Measurements from ENCODE around the gene ARMH3. TPM values are rescaled to one million over a fixed set of nuclear protein-coding genes. Genes with fewer than 3 reads are reported as not detected.
A peak's percentile ranks its signal among the peaks of the same experiment; 100 is the strongest.

The ARMH3 gene
- total and polyA plus RNA-seq, 8 donors = 7.5 to 15.8 (median 10.7) TPM

DNA sequence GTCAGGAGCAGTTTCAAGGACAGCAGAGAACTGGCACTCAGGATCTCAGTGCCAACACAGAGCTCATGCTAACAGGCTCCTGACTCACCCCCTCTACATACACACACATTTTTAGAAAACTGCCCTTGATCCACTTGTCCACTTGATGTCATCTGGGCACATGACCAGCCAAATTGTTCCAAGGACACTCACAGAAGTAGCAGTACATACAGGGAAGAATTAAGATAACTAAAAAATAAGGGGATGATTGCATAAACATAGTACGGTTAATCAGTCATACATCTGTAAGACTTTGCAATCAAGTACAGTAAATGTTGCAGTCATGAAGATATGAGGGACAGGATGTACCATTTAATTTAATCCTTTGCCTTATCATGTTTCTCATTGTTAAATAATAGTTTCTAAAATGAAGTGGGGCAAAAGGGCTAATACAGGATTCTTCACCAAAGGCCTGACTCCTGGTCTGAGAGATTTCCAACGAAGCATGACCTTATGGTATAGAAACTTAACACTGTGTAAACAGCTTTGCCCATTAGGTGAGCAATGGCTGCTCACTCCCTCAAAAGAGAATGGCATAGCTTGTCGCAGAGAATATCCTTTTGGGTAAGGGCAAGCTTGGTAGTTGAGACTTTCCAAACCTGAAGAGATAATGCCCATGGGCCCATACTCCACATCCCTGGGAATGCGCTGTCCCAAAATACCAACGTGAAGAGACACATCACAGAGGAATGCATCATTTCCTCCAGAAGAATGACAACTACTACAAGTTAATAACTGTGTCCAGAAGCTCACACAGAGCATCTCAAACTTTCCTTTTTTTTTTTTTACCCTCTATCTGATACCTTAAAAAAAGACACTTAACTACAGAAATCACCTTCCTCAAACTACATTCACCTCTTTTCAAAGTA lies 94.1 kb downstream of the ARMH3 start:
- TF ChIP-seq, protein P1, sequence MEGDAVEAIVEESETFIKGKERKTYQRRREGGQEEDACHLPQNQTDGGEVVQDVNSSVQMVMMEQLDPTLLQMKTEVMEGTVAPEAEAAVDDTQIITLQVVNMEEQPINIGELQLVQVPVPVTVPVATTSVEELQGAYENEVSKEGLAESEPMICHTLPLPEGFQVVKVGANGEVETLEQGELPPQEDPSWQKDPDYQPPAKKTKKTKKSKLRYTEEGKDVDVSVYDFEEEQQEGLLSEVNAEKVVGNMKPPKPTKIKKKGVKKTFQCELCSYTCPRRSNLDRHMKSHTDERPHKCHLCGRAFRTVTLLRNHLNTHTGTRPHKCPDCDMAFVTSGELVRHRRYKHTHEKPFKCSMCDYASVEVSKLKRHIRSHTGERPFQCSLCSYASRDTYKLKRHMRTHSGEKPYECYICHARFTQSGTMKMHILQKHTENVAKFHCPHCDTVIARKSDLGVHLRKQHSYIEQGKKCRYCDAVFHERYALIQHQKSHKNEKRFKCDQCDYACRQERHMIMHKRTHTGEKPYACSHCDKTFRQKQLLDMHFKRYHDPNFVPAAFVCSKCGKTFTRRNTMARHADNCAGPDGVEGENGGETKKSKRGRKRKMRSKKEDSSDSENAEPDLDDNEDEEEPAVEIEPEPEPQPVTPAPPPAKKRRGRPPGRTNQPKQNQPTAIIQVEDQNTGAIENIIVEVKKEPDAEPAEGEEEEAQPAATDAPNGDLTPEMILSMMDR (IDR thresholded peaks at IDR 0.05) = no peak
- peak; percentile 82 to 95 (median 90) for ATAC-seq
- H3K9me3 ChIP-seq = no peaks in the 10 kb centered on the region
- H3K36me3 ChIP-seq = no peaks in the 10 kb centered on the region
- DNase-seq = peak in 4 of 6 donors; percentile 21 to 68 (median 36)
- WGBS, 2 donors = 58 to 66% methylated on average over 5 of the region's 5 CpGs
- H3K27me3 ChIP-seq = no peaks in the 10 kb centered on the region
- intact Hi-C loops (cut with DNase I) = no loop called here
- H3K4me3 ChIP-seq = no peak overlapping the region
- peak overlapping the region in 1 of 4 donors; percentile 7 for H3K27ac ChIP-seq
- peaks cover 9 to 17% (median 12%) of the 10 kb centered on the region in 3 donors for H3K4me1 ChIP-seq
- FAIRE-seq = no peak

DNA sequence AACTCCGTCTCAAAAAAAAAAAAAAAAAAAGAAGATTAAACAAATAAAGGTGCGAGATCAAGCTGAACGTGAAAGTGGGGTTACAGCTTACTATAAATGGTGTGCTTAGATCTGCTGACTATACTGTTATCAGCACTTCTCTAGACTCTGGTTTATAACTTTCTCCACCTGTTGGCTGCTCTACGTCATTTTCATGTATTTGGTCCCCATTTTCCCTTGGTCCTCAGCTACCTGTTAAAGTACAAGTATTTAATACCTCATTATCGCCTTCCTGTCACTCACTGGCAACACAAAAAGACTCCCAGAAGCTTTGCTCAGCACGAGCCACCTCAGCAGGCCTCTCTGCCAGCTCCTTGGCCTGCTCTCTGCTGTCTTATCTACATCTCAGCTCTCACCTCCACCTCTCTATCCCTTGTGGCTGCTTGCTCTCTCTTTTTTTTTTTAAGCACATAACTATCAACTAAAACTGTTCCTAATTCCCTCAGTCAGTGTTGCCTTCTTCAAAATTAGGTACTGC lies 95.0 kb downstream of the ARMH3 start:
- no peaks in the 10 kb centered on the region for H3K27me3 ChIP-seq
- H3K9me3 ChIP-seq = no peaks in the 10 kb centered on the region
- DNase-seq = no peak
- intact Hi-C loops (cut with DNase I) = no loop called here
- peaks cover 9 to 17% (median 12%) of the 10 kb centered on the region in 3 donors for H3K4me1 ChIP-seq
- TF ChIP-seq, protein P1 (IDR thresholded peaks at IDR 0.05) = no peak
- no peak overlapping the region for H3K4me3 ChIP-seq
- no peak for FAIRE-seq
- ATAC-seq = peak in 2 of 4 donors; percentile 38 to 49
- 77 to 79% methylated on average over 6 of the region's 6 CpGs for WGBS, 2 donors
- peaks cover 0 to 6% (median 0%) of the 10 kb centered on the region in 3 donors for H3K36me3 ChIP-seq
- peak overlapping the region in 1 of 4 donors; percentile 7 for H3K27ac ChIP-seq

DNA sequence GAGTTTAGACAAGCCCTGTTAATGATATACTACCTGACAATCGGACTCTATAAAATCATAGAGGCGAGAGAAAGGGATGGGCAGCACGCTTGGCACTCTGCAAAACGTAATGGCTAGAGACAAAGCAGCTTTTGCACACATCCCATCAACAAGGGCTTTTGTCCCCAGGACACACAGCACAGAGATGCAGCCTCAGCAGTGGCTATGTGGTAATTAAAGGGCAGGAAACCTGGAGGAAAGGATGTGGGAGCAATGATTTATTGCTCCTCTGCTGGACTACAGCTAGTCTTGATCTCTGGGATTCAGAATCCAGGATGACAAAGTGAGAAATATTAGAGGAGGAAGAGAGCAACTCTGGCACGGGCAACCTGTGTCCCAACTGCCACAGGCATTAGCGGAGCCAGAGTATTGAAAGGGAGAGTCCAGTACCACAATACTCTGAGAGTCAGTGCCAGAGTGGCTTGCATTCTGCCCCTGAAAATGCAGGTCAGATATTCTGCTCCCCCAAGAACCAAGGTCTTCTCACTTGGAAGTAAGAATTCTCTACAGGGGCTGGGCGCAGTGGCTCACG lies 96.5 kb downstream of the ARMH3 start:
- no peak overlapping the region for H3K4me3 ChIP-seq
- peaks cover 9 to 17% (median 12%) of the 10 kb centered on the region in 3 donors for H3K4me1 ChIP-seq
- TF ChIP-seq, protein P1 (IDR thresholded peaks at IDR 0.05) = no peak
- 89 to 90% methylated on average over 8 of the region's 8 CpGs for WGBS, 2 donors
- no peak overlapping the region for H3K27ac ChIP-seq
- DNase-seq (no peak), FAIRE-seq (no peak), ATAC-seq (no peak)
- intact Hi-C loops (cut with DNase I) = no loop called here
- H3K27me3 ChIP-seq = no peaks in the 10 kb centered on the region
- H3K9me3 ChIP-seq = no peaks in the 10 kb centered on the region
- H3K36me3 ChIP-seq = peaks cover 0 to 6% (median 0%) of the 10 kb centered on the region in 3 donors

DNA sequence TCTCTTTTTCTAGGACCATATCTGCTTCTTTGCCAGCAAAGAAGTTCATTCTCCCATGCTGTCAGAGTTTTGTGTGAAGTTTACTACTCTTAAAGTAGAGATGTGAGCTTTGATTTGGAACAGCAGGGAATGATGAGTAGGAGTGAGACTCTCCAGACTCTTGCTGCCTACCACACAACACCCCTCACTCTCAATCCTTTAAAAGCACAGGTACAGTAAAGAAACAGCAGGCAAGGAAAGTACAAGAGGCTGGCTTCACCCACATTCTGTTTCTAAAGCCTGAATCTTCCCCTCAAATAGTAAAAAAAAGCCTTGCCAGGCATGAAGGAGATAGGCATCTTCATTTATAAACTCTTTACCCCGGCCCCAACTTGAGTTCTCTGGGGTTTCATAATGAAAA lies 97.3 kb downstream of the ARMH3 start:
- DNase-seq = no peak
- no peak for ATAC-seq
- Histone ChIP-seq H3K27me3 (no peaks in the 10 kb centered on the region), H3K27ac (no peak overlapping the region), H3K4me1 (peaks cover 9 to 17% (median 12%) of the 10 kb centered on the region in 3 donors), H3K4me3 (no peak overlapping the region), H3K36me3 (peaks cover 0 to 6% (median 0%) of the 10 kb centered on the region in 3 donors), H3K9me3 (no peaks in the 10 kb centered on the region)
- 83 to 88% methylated on average over 1 of the region's 1 CpG for WGBS, 2 donors
- intact Hi-C loops (cut with DNase I) = no loop called here
- TF ChIP-seq, protein P1 (IDR thresholded peaks at IDR 0.05) = no peak
- no peak for FAIRE-seq
